Natural killer cell (primary cell): ENCODE data around the gene CYP27C1. TPM values are rescaled to one million over a fixed set of nuclear protein-coding genes. Genes with fewer than 3 reads are reported as not detected.

ENCODE experiments used
- ATAC-seq, 3 donors: fragments of 150-1000 bp in 2 of 3; fragments of 200-7000 bp in 1 of 3; cut with Tn5 transposase; 1 replicate in 1 of 3; 2 replicates in 2 of 3; pipeline ENCODE4 v1.10.0; 2021; ENCODE audit warnings: mild to moderate bottlenecking in 2 of 3, moderate library complexity in 2 of 3
- DNase-seq, 2 donors: peaks; one replicate each; pipeline versions ENCODE4 v3.0.0 to v3.0.0-alpha.2; 2013 to 2021; ENCODE audit warnings: mixed read lengths in 1 of 2
- H3K27ac ChIP-seq: one replicate; pipeline ENCODE4 v1.5.1; 2013; ENCODE audit warnings: mild to moderate bottlenecking, low read length
- H3K27me3 ChIP-seq: one replicate; pipeline ENCODE4 v1.6.1; 2013; ENCODE audit warnings: low read length; ENCODE audit not compliant: control insufficient read depth, insufficient read depth
- H3K36me3 ChIP-seq: one replicate; pipeline ENCODE4 v1.6.1; 2013; ENCODE audit warnings: low read length; ENCODE audit not compliant: control insufficient read depth, insufficient read depth
- H3K4me1 ChIP-seq: one replicate; pipeline ENCODE4 v1.6.1; 2013; ENCODE audit warnings: low read length; ENCODE audit not compliant: control insufficient read depth, insufficient read depth
- H3K4me3 ChIP-seq: one replicate; pipeline ENCODE4 v1.5.1; 2013; ENCODE audit warnings: low read length
- H3K9me3 ChIP-seq: one replicate; pipeline ENCODE4 v1.6.1; 2013; ENCODE audit warnings: low read length; ENCODE audit not compliant: control insufficient read depth, insufficient read depth
- H3K27ac Mint-ChIP-seq, 2 donors: one replicate each; pipeline ENCODE4 v1.8.0; 2022; ENCODE audit warnings: mild to moderate bottlenecking in 2 of 2, mixed read lengths in 2 of 2, moderate library complexity in 1 of 2
- H3K27me3 Mint-ChIP-seq, 2 donors: one replicate each; pipeline ENCODE4 v1.8.0; 2022; ENCODE audit warnings: low read depth in 2 of 2, mixed read lengths in 2 of 2
- H3K36me3 Mint-ChIP-seq: one replicate; pipeline ENCODE4 v1.8.0; 2022; ENCODE audit warnings: mixed read lengths
- H3K4me1 Mint-ChIP-seq, 2 donors: one replicate each; pipeline ENCODE4 v1.8.0; 2022; ENCODE audit warnings: mixed read lengths in 2 of 2
- H3K4me3 Mint-ChIP-seq: one replicate; pipeline ENCODE4 v1.8.0; 2022; ENCODE audit warnings: mild to moderate bottlenecking, moderate library complexity, mixed read lengths
- H3K9me3 Mint-ChIP-seq, 2 donors: one replicate each; pipeline ENCODE4 v1.8.0; 2022; ENCODE audit warnings: mixed read lengths in 2 of 2
- CTCF ChIP-seq: fragments of 200-600 bp; IDR thresholded peaks from one replicate; pipeline ENCODE4 v1.8.0; 2022; ENCODE audit warnings: antibody characterized with exemption
- WGBS: methylation state at CpG from one replicate; pipeline ENCODE4 v1.1.7; 2013; ENCODE audit warnings: missing lambda C conversion rate; ENCODE audit not compliant: insufficient coverage; 5-methylcytosine and 5-hydroxymethylcytosine counted together
- intact Hi-C: fragments of 100-400 bp; cut with micrococcal nuclease; formaldehyde crosslinking; loops from one replicate; pipeline ENCODE4 v1.14.2; 2022
- total RNA-seq, 4 donors: library from RNA; stranded (reverse); fragments of 120-200 nt in 1 of 4; gene quantifications; one replicate each; pipeline versions ENCODE4 v1.2.3 to v1.2.4, GENCODE V29; 2013 to 2022

CYP27C1 gene
- total RNA-seq, 3 donors from 2014 or later (not counting 1 experiment from before 2014, with no cell fraction given) = not detected

GRCh38 chr2:127196549-127196948 is 23.6 kb downstream of the CYP27C1 start:
- Mint-ChIP-seq H3K27me3 (peaks cover 0 to 8% of the 10 kb centered on the region in 2 donors), H3K36me3 (no peaks in the 10 kb centered on the region), H3K27ac (no peak overlapping the region), H3K4me1 (peaks cover 5 to 7% of the 10 kb centered on the region in 2 donors), H3K4me3 (no peak overlapping the region), H3K9me3 (no peaks in the 10 kb centered on the region)
- Histone ChIP-seq H3K4me1 (peaks cover 6% of the 10 kb centered on the region), H3K27ac (no peak overlapping the region), H3K36me3 (no peaks in the 10 kb centered on the region), H3K9me3 (no peaks in the 10 kb centered on the region), H3K4me3 (no peak overlapping the region), H3K27me3 (peaks cover 1% of the 10 kb centered on the region)
- intact Hi-C loops = loop anchor here (10.0 kb wide), 1 partner anchor 288 kb away; no protein-coding TSS in a partner anchor
- DNase-seq = no peak
- TF ChIP-seq CTCF = no peak
- ATAC-seq = no peak
- 80% methylated on average over 1 of the region's 2 CpGs for WGBS

DNA sequence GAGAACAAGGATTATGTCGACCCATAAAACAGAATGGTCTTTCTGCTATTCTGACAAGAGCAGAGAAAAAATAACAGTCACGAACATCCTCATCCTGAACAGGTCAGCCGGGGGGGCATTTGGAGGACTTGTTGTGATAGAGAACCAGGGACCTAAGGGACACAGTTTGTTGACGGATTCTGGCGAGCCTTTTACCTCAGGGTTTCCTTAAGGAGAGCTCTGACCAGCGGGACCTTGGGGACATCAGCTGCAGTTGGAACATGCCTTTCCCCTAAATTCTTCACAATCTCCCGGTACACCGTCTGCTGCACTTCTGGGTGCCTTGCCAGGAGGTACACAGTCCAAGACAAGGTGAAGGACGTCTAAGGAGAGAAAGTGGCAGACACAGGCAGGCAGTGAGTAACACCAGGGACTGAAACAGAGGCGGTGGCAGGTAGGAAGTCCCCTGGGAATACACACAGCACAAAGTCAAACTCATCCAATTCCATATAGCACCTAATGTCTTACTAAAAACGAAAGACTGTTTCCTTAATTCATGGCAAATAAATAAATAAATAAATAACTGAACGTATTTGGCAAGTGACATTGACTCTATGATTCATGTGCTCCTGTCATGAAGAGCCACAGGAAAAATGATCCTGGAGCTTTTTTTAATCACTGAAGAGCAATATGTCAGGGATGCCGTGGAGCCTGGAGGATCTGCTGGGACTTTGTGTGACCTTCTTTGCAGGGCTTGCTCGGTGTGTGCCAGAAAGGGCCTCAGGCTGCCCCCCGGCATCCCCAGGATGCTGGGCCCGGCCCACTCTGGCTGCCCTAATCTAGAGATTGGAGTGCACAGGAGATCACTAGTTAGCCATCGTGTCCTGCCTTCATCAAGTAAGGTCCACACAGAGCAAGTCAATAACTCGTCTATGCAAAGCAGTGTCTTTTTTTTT is 24.7 kb downstream of the CYP27C1 start:
- Mint-ChIP-seq H3K4me1 (peaks cover 5 to 7% of the 10 kb centered on the region in 2 donors), H3K9me3 (no peaks in the 10 kb centered on the region), H3K27ac (no peak overlapping the region), H3K27me3 (peaks cover 0 to 8% of the 10 kb centered on the region in 2 donors), H3K36me3 (no peaks in the 10 kb centered on the region), H3K4me3 (no peak overlapping the region)
- Histone ChIP-seq H3K36me3 (no peaks in the 10 kb centered on the region), H3K27me3 (no peaks in the 10 kb centered on the region), H3K4me1 (peaks cover 6% of the 10 kb centered on the region), H3K9me3 (no peaks in the 10 kb centered on the region), H3K4me3 (no peak overlapping the region), H3K27ac (no peak overlapping the region)
- intact Hi-C loops = loop anchor here (10.0 kb wide), 1 partner anchor 289 kb away; no protein-coding TSS in a partner anchor
- ATAC-seq (no peak), DNase-seq (no peak)
- 89% methylated on average over 18 of the region's 18 CpGs for whole genome bisulfite sequencing
- no peak for TF ChIP-seq CTCF

DNA sequence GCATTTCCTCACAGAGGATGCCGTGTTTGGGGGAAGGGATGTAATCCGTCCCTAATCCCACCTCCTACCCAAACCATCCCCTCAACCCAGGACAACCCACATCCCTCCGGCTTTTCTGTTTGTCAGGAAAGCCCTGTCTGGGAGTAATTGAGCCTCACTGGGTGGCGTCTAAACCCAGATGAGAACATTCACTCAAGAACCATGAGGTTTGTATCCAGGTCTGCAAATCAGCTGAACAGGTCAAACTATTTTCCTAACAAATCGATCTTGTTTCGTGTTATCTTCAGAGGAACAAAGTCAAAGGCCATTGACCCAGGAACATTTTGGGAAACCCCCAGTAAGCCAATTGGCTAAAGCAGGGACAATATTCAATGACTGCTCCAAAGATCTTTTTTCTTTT is 25.7 kb downstream of the CYP27C1 start:
- Mint-ChIP-seq H3K9me3 (no peaks in the 10 kb centered on the region), H3K27me3 (peaks cover 0 to 8% of the 10 kb centered on the region in 2 donors), H3K4me3 (no peak overlapping the region), H3K27ac (no peak overlapping the region), H3K4me1 (peaks cover 5 to 7% of the 10 kb centered on the region in 2 donors), H3K36me3 (no peaks in the 10 kb centered on the region)
- no peaks in the 10 kb centered on the region for H3K27me3 ChIP-seq
- no peak for TF ChIP-seq CTCF
- H3K36me3 ChIP-seq = no peaks in the 10 kb centered on the region
- intact Hi-C loops = loop anchor here (10.0 kb wide), 1 partner anchor 290 kb away; no protein-coding TSS in a partner anchor
- no peak overlapping the region for H3K27ac ChIP-seq
- 87% methylated on average over 5 of the region's 6 CpGs for WGBS
- no peaks in the 10 kb centered on the region for H3K9me3 ChIP-seq
- no peak for ATAC-seq
- no peak overlapping the region for H3K4me3 ChIP-seq
- H3K4me1 ChIP-seq = peaks cover 6% of the 10 kb centered on the region
- no peak for DNase-seq
